Activated T-cell treated with anti-CD3 and anti-CD28 coated beads, Interleukin-2, amount 50 U/mL, for 24 hours (primary cell): ENCODE data around the gene ASAH2.

Experiments
- DNase-seq: peaks from one replicate; pipeline ENCODE4 v3.0.0-alpha.2; 2020
- H3K27ac Mint-ChIP-seq: 2 replicates; pipeline ENCODE4 v1.8.0; 2020; ENCODE audit warnings: mild to moderate bottlenecking, mixed read lengths
- H3K27me3 Mint-ChIP-seq: 2 replicates; pipeline ENCODE4 v1.8.0; 2020; ENCODE audit warnings: mixed read lengths
- H3K36me3 Mint-ChIP-seq: 2 replicates; pipeline ENCODE4 v1.8.0; 2020; ENCODE audit warnings: low read depth, mixed read lengths
- H3K4me1 Mint-ChIP-seq: 2 replicates; pipeline ENCODE4 v1.8.0; 2020; ENCODE audit warnings: low read depth, mixed read lengths
- H3K4me3 Mint-ChIP-seq: 2 replicates; pipeline ENCODE4 v1.8.0; 2020; ENCODE audit warnings: mild to moderate bottlenecking, moderate library complexity, mixed read lengths
- H3K9me3 Mint-ChIP-seq: 2 replicates; pipeline ENCODE4 v1.8.0; 2020; ENCODE audit warnings: mixed read lengths

The ASAH2 gene

DNA sequence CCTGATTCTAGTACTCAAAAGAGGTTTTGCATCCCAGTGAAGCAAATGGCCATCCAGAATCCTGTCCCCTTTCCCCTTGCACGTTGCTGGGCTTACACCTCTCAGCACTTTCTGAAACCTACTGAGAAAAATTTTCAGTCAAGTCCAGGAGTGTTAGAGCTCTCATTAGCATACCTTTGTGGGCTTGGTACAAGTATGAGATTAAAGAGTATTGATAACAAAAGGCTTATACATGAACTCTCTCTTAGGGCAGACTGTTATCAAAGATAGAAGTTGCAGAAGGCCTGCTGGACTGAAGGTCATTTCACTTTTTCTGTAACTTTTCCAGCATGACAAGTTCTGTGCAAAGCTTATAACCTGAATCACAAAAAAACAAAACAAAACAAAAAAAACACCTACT, at the start of gene ASAH2:
Gene ASAH2, minus strand, starts transcription at position 123 of the 400 bp plus-strand sequence. CDS start 2,906 bp downstream, outside the sequence.
- no peaks in the 10 kb centered on the region for H3K4me1 Mint-ChIP-seq
- H3K27me3 Mint-ChIP-seq, result peaks cover 54% of the 10 kb centered on the region
- H3K9me3 Mint-ChIP-seq, result no peaks in the 10 kb centered on the region
- H3K4me3 Mint-ChIP-seq, result no peak within 1 kb of the TSS
- H3K27ac Mint-ChIP-seq, result no peak within 1 kb of the TSS
- no peaks in the 10 kb centered on the region for H3K36me3 Mint-ChIP-seq
- no peak for DNase-seq

- Mint-ChIP-seq H3K9me3 (peaks cover 13% of the 10 kb centered on the region), H3K36me3 (no peaks in the 10 kb centered on the region), H3K4me3 (no peak overlapping the region), H3K27me3 (no peaks in the 10 kb centered on the region), H3K4me1 (no peaks in the 10 kb centered on the region), H3K27ac (no peak overlapping the region)
- no peak for DNase-seq
These were observed 48.8 kb upstream of the ASAH2 start for GRCh38 chr10:50299948-50300669.

DNA sequence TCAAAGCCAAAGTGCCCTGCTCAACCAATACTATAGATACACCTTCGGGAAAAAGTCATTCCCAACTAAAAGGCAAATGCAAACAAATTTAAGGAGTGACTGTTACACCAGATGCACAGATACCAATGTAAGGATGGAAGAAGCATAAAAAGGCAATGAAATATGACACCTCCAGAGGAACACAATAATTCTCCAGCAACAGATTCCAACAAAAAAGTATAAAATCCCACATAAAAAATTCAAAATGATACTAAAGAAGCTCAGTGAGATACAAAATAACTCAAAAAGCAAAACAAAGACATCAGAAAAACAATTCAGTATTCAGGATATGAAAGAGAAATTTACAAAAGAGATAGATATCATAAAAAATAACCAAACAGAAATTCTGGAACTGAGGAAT, 44.1 kb upstream of the ASAH2 start:
- no peaks in the 10 kb centered on the region for H3K27me3 Mint-ChIP-seq

DNA sequence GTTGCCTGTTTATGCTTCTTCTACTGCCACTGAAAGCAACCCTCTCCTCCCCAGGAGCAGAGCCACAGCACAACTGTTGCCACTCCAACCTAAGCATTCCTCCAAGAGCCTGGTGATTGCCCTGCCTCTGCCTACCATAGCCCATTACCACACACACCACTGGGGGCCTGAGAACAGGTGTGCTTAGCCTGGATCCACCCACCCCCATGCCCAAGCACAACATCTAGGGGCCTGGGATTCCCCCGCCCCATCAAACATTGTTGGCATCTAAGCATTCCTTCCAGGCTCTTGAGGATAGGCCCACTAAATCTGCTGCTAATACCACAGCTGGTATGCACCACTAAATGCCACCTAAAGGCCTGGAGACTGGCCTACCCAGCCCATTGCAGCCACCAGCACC, 43.3 kb upstream of the ASAH2 start:
- no peak for DNase-seq
- H3K36me3 Mint-ChIP-seq, result no peaks in the 10 kb centered on the region
- peaks cover 13% of the 10 kb centered on the region for H3K9me3 Mint-ChIP-seq
- no peaks in the 10 kb centered on the region for H3K4me1 Mint-ChIP-seq
- no peaks in the 10 kb centered on the region for H3K27me3 Mint-ChIP-seq
- H3K4me3 Mint-ChIP-seq, result no peak overlapping the region
- H3K27ac Mint-ChIP-seq, result no peak overlapping the region

More for the DNA sequence above, 44.1 kb upstream of the ASAH2 start:
- Mint-ChIP-seq H3K36me3 (no peaks in the 10 kb centered on the region), H3K9me3 (peaks cover 13% of the 10 kb centered on the region), H3K4me3 (no peak overlapping the region), H3K4me1 (no peaks in the 10 kb centered on the region), H3K27ac (no peak overlapping the region)
- DNase-seq, result no peak

DNA sequence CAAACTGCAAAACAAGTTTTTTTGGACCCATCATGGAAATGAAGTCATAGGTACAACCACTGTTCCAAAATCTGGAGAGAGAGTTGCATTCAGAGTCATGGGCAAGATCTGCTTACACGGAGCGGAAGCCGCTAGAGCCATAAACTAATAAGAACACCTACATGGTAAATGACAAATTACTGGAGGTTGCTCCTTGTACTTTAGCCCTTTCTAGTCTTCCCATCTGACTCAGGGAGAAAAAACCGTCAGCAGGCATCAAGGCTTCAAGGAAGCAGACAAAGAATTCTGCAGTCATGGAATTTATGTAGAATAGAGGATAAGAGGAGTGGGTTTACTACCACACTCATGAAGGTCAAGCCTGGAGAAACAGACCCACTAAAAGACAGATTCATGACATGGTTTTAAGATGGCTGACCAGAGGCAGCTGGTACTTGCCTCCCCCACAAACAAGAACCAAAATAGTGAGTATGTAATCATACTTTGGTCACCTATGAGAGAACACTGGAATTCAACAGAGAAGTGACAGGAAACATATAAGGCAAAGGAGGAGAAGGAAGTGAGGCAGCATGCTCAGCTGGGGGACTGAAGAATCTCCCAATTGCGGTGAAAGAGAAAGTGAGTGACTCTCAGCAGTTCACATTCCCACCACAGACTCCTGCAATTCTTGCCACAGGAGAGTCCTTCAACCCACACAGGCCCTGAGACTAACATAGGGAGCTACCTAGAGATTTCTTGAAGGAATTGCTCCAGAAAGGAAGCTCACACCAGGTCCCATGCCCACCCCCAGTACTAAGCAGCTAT, 42.4 kb upstream of the ASAH2 start:
- Mint-ChIP-seq H3K9me3 (peaks cover 10% of the 10 kb centered on the region), H3K4me3 (no peak overlapping the region), H3K27me3 (no peaks in the 10 kb centered on the region), H3K27ac (no peak overlapping the region), H3K4me1 (no peaks in the 10 kb centered on the region), H3K36me3 (no peaks in the 10 kb centered on the region)
- no peak for DNase-seq

- no peaks in the 10 kb centered on the region for H3K36me3 Mint-ChIP-seq
- no peak overlapping the region for H3K4me3 Mint-ChIP-seq
- H3K27ac Mint-ChIP-seq, result no peak overlapping the region
- peaks cover 4% of the 10 kb centered on the region for H3K9me3 Mint-ChIP-seq
- no peaks in the 10 kb centered on the region for H3K4me1 Mint-ChIP-seq
- peaks cover 4% of the 10 kb centered on the region for H3K27me3 Mint-ChIP-seq
- DNase-seq, result no peak
These were observed 40.0 kb upstream of the ASAH2 start for GRCh38 chr10:50291261-50291850.

- peaks cover 7% of the 10 kb centered on the region for H3K27me3 Mint-ChIP-seq
- H3K36me3 Mint-ChIP-seq, result no peaks in the 10 kb centered on the region
- no peaks in the 10 kb centered on the region for H3K4me1 Mint-ChIP-seq
- DNase-seq, result no peak
- no peak overlapping the region for H3K27ac Mint-ChIP-seq
- no peak overlapping the region for H3K4me3 Mint-ChIP-seq
- H3K9me3 Mint-ChIP-seq, result no peaks in the 10 kb centered on the region
These were observed 37.9 kb upstream of the ASAH2 start for GRCh38 chr10:50289196-50289595.

DNA sequence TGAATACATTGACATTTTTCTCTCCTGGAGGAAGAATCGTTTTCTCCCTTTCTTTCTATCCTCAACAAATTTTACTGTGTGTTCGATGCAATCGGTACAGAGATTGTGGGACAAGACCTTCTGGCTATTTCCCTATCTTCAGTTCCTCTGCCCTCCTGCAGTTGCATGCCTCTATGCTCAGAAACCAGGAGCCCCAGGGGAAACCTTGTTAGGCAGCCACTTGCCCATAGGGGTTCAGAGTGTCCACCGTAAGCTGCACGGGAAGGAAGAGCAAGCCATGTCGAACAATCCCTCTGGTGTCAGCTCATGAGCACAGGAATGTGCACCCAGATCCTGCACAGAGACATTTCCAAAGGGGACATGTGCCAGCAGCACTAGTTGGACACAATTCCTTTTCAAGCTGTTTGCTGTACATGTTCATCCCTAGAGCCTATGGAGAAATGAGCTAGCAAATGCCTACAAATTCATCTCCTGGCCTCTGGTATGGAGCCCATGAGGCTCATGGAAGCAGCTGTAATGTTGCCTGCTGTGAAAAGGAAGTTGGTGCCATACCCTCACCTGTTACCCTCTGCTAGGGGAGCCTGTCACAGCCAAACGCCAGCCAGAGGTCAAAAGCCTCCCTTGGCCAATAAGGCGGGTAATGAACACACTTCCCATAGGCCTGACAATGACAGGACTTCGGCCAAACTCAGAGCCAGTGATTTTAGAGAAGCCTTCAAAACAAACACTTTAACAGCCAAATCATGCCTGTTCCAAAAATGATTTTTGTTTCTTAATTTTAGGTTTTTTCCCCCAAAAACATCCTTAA, 35.9 kb upstream of the ASAH2 start:
- Mint-ChIP-seq H3K4me3 (no peak overlapping the region), H3K27me3 (peaks cover 18% of the 10 kb centered on the region), H3K4me1 (no peaks in the 10 kb centered on the region), H3K36me3 (no peaks in the 10 kb centered on the region), H3K9me3 (no peaks in the 10 kb centered on the region), H3K27ac (no peak overlapping the region)
- no peak for DNase-seq

- Mint-ChIP-seq H3K36me3 (no peaks in the 10 kb centered on the region), H3K27ac (no peak overlapping the region), H3K4me1 (no peaks in the 10 kb centered on the region), H3K9me3 (no peaks in the 10 kb centered on the region), H3K4me3 (no peak overlapping the region), H3K27me3 (peaks cover 25% of the 10 kb centered on the region)
- DNase-seq, result no peak
These were observed 35.2 kb upstream of the ASAH2 start for GRCh38 chr10:50286517-50286916.

DNA sequence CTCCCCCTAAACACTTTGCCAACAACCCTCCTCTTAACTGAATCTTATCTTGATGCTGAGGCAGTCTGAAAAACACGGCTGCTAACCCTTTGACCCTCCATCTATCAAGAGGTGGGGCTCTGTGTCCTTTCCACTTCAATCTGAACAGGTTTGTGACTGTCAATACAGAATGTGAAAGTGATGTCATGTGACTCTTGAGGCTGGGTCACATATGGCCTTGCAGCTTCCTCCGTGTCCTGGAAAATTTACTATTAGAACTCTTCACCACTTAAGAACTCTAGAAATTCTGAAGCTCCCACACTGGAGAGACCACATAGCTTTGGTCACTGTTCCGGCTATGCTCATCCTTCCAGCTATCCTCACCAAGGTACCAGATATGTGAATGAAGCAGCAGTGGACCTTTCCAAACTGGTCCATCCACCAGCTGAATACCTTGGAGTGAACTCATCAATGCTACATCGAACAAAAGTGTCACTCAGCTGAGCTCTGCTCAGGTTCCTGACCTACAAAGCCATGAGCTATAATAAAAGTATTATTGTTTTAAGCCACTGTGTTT, 30.7 kb upstream of the ASAH2 start:
- no peaks in the 10 kb centered on the region for H3K9me3 Mint-ChIP-seq
- no peaks in the 10 kb centered on the region for H3K4me1 Mint-ChIP-seq
- H3K27ac Mint-ChIP-seq, result no peak overlapping the region
- H3K4me3 Mint-ChIP-seq, result no peak overlapping the region
- DNase-seq, result no peak
- no peaks in the 10 kb centered on the region for H3K36me3 Mint-ChIP-seq
- peaks cover 59% of the 10 kb centered on the region for H3K27me3 Mint-ChIP-seq

GRCh38 chr10:50281210-50281966, 30.1 kb upstream of the ASAH2 start:
- Mint-ChIP-seq H3K27me3 (peaks cover 62% of the 10 kb centered on the region), H3K27ac (no peak overlapping the region)

GRCh38 chr10:50280049-50280841, 28.9 kb upstream of the ASAH2 start:
- DNase-seq, result no peak
- Mint-ChIP-seq H3K4me1 (no peaks in the 10 kb centered on the region), H3K27ac (no peak overlapping the region), H3K4me3 (no peak overlapping the region), H3K9me3 (no peaks in the 10 kb centered on the region), H3K36me3 (no peaks in the 10 kb centered on the region), H3K27me3 (peaks cover 65% of the 10 kb centered on the region)

More at GRCh38 chr10:50281210-50281966, 30.1 kb upstream of the ASAH2 start:
- DNase-seq, result no peak
- Mint-ChIP-seq H3K9me3 (no peaks in the 10 kb centered on the region), H3K4me1 (no peaks in the 10 kb centered on the region), H3K4me3 (no peak overlapping the region), H3K36me3 (no peaks in the 10 kb centered on the region)

DNA sequence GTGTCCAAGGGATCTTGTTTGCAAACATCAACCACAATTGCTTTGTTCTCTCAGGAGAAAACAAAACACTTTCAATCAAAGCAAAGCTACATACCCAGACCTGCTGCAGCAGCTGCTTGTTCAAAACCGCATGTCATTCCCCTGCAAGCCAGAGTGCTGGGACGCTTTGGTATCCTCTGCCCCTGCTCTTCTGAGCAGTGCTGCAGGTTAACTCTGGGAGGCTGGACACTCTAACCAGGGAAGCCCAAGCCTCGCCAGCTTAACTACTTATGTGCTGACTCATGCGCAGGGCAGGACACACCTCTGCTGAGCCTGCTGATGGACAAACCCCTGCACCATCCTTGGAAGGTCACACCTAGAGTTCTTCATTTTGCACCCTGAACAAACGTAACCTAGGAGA, 28.2 kb upstream of the ASAH2 start:
- DNase-seq, result no peak
- Mint-ChIP-seq H3K36me3 (no peaks in the 10 kb centered on the region), H3K9me3 (no peaks in the 10 kb centered on the region), H3K4me3 (no peak overlapping the region), H3K27ac (no peak overlapping the region), H3K4me1 (no peaks in the 10 kb centered on the region), H3K27me3 (peaks cover 67% of the 10 kb centered on the region)
